ENCODE measurements around the gene FAM120B.

The FAM120B gene

GRCh38 chr6:170371080-170371479 is 64.5 kb downstream of the FAM120B start:
- H3K4me3 ChIP-seq (ENCODE audit: low read length), result no peak overlapping the region
- H3K79me2 ChIP-seq (ENCODE audit: control insufficient read depth, low read length), result no peaks in the 10 kb centered on the region
- TF ChIP-seq CTCF (IDR thresholded peaks at IDR 0.05; ENCODE audit: low read depth, low read length, poor library complexity, severe bottlenecking), result no peak
- no peak for TF ChIP-seq EZH2phosphoT487 (IDR thresholded peaks at IDR 0.05; ENCODE audit: borderline replicate concordance, low read length)
- no peaks in the 10 kb centered on the region for H3F3A ChIP-seq (ENCODE audit: control insufficient read depth, insufficient read depth)
- H3K36me3 ChIP-seq (ENCODE audit: control insufficient read depth, low read length), result peaks cover 7% of the 10 kb centered on the region
- H3K9me2 ChIP-seq (replicated peaks; ENCODE audit: control insufficient read depth, low read length), result no peaks in the 10 kb centered on the region
- H3K4me1 ChIP-seq (ENCODE audit: control insufficient read depth, low read length), result no peaks in the 10 kb centered on the region
- no peaks in the 10 kb centered on the region for H4K20me1 ChIP-seq (ENCODE audit: control insufficient read depth, insufficient read depth, low read depth, low read length)
- H3K4me2 ChIP-seq (ENCODE audit: low read length), result no peak overlapping the region
- no peaks in the 10 kb centered on the region for H3K9me3 ChIP-seq (ENCODE audit: control insufficient read depth, insufficient read depth, low read length)
- no peaks in the 10 kb centered on the region for H3K27me3 ChIP-seq (ENCODE audit: control insufficient read depth, low read length)
- H3K27ac ChIP-seq (ENCODE audit: low read depth, low read length), result no peak overlapping the region

GRCh38 chr6:170371588-170371987 is 65.0 kb downstream of the FAM120B start:
- Histone ChIP-seq H3K36me3 (ENCODE audit: control insufficient read depth, low read length) (peaks cover 7% of the 10 kb centered on the region), H3F3A (ENCODE audit: control insufficient read depth, insufficient read depth) (no peaks in the 10 kb centered on the region), H3K4me2 (ENCODE audit: low read length) (no peak overlapping the region), H3K9me2 (replicated peaks; ENCODE audit: control insufficient read depth, low read length) (no peaks in the 10 kb centered on the region), H3K27me3 (ENCODE audit: control insufficient read depth, low read length) (no peaks in the 10 kb centered on the region), H4K20me1 (ENCODE audit: control insufficient read depth, insufficient read depth, low read depth, low read length) (no peaks in the 10 kb centered on the region), H3K4me3 (ENCODE audit: low read length) (no peak overlapping the region), H3K9me3 (ENCODE audit: control insufficient read depth, insufficient read depth, low read length) (no peaks in the 10 kb centered on the region), H3K27ac (ENCODE audit: low read depth, low read length) (no peak overlapping the region), H3K79me2 (ENCODE audit: control insufficient read depth, low read length) (no peaks in the 10 kb centered on the region), H3K4me1 (ENCODE audit: control insufficient read depth, low read length) (no peaks in the 10 kb centered on the region)
- TF ChIP-seq CTCF (IDR thresholded peaks at IDR 0.05; ENCODE audit: low read depth, low read length, poor library complexity, severe bottlenecking), result no peak
- no peak for TF ChIP-seq EZH2phosphoT487 (IDR thresholded peaks at IDR 0.05; ENCODE audit: borderline replicate concordance, low read length)

- H3K4me3 ChIP-seq (ENCODE audit: low read length), result no peak overlapping the region
- TF ChIP-seq EZH2phosphoT487 (IDR thresholded peaks at IDR 0.05; ENCODE audit: borderline replicate concordance, low read length) (no peak), CTCF (IDR thresholded peaks at IDR 0.05; ENCODE audit: low read depth, low read length, poor library complexity, severe bottlenecking) (no peak)
Measured at GRCh38 chr6:170372380-170373325, 66.1 kb downstream of the FAM120B start.

More at GRCh38 chr6:170372380-170373325, 66.1 kb downstream of the FAM120B start:
- no peaks in the 10 kb centered on the region for H3K9me3 ChIP-seq (ENCODE audit: control insufficient read depth, insufficient read depth, low read length)
- H3K36me3 ChIP-seq (ENCODE audit: control insufficient read depth, low read length), result peaks cover 4% of the 10 kb centered on the region
- H3K4me2 ChIP-seq (ENCODE audit: low read length), result no peak overlapping the region
- H3F3A ChIP-seq (ENCODE audit: control insufficient read depth, insufficient read depth), result no peaks in the 10 kb centered on the region
- no peaks in the 10 kb centered on the region for H3K27me3 ChIP-seq (ENCODE audit: control insufficient read depth, low read length)
- no peaks in the 10 kb centered on the region for H4K20me1 ChIP-seq (ENCODE audit: control insufficient read depth, insufficient read depth, low read depth, low read length)
- H3K4me1 ChIP-seq (ENCODE audit: control insufficient read depth, low read length), result no peaks in the 10 kb centered on the region
- no peak overlapping the region for H3K27ac ChIP-seq (ENCODE audit: low read depth, low read length)
- H3K79me2 ChIP-seq (ENCODE audit: control insufficient read depth, low read length), result no peaks in the 10 kb centered on the region
- H3K9me2 ChIP-seq (replicated peaks; ENCODE audit: control insufficient read depth, low read length), result no peaks in the 10 kb centered on the region
